ENCODE results near the gene RUNX2.

- TF ChIP-seq, protein P1, sequence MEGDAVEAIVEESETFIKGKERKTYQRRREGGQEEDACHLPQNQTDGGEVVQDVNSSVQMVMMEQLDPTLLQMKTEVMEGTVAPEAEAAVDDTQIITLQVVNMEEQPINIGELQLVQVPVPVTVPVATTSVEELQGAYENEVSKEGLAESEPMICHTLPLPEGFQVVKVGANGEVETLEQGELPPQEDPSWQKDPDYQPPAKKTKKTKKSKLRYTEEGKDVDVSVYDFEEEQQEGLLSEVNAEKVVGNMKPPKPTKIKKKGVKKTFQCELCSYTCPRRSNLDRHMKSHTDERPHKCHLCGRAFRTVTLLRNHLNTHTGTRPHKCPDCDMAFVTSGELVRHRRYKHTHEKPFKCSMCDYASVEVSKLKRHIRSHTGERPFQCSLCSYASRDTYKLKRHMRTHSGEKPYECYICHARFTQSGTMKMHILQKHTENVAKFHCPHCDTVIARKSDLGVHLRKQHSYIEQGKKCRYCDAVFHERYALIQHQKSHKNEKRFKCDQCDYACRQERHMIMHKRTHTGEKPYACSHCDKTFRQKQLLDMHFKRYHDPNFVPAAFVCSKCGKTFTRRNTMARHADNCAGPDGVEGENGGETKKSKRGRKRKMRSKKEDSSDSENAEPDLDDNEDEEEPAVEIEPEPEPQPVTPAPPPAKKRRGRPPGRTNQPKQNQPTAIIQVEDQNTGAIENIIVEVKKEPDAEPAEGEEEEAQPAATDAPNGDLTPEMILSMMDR (IDR thresholded peaks at IDR 0.05): no peak
- no peak for TF ChIP-seq POLR2A (IDR thresholded peaks at IDR 0.05)
These were observed 259.3 kb downstream of the RUNX2 start for GRCh38 chr6:45587229-45588060.
